HepG2 (cell line): ENCODE results near the gene AGXT. TPM values are rescaled to one million over a fixed set of nuclear protein-coding genes. Genes with fewer than 3 reads are reported as not detected.

ENCODE experiments used
- AGO1 ChIP-seq: fragments of 200-400 bp; formaldehyde crosslinking; IDR thresholded peaks from 2 replicates; pipeline ENCODE4 v1.6.1; 2017; ENCODE audit warnings: mild to moderate bottlenecking, low read depth, low read length, moderate library complexity; ENCODE audit not compliant: poor library complexity, severe bottlenecking
- EHMT2 ChIP-seq: fragments of 200-600 bp; sonication (generic); IDR thresholded peaks from 2 replicates; pipeline ENCODE4 v1.7.0; 2017; ENCODE audit warnings: antibody characterized with exemption, low read depth, low read length, borderline replicate concordance
- HNF4G ChIP-seq, 2 experiments: sonication (generic) in 1 of 2; formaldehyde crosslinking in 1 of 2; IDR thresholded peaks; 2 replicates each; pipeline versions ENCODE4 v1.4.0 to v1.6.1; 2011 to 2020; ENCODE audit warnings: borderline replicate concordance in 2 of 2, low read depth in 2 of 2, mild to moderate bottlenecking in 2 of 2, low read length in 1 of 2, missing genetic modification reagents in 1 of 2, moderate library complexity in 1 of 2
- MXD4 ChIP-seq: IDR thresholded peaks from 2 replicates; pipeline ENCODE4 v1.6.1; 2016; ENCODE audit warnings: mild to moderate bottlenecking, missing biosample characterization, missing genetic modification reagents
- RARG ChIP-seq: sonication (generic); formaldehyde crosslinking; IDR thresholded peaks from 2 replicates; pipeline ENCODE4 v1.4.0; 2020; ENCODE audit warnings: low read depth, mild to moderate bottlenecking, missing genetic modification reagents
- RBM22 ChIP-seq: fragments of 200-400 bp; formaldehyde crosslinking; optimal IDR thresholded peaks from 2 replicates; pipeline ENCODE3; 2017; ENCODE audit warnings: mild to moderate bottlenecking, low read length, moderate library complexity
- SP4 ChIP-seq: sonication (generic); formaldehyde crosslinking; IDR thresholded peaks from 2 replicates; pipeline ENCODE4 v1.8.1; 2023; ENCODE audit warnings: mild to moderate bottlenecking, missing genetic modification reagents
- U2AF1 ChIP-seq: fragments of 200-400 bp; formaldehyde crosslinking; optimal IDR thresholded peaks from 2 replicates; pipeline ENCODE3; 2017; ENCODE audit warnings: mild to moderate bottlenecking, low read depth, low read length
- ZNF329 ChIP-seq: sonication (generic); formaldehyde crosslinking; IDR thresholded peaks from 2 replicates; pipeline ENCODE4 v1.9.0; 2021; ENCODE audit warnings: low read depth, mild to moderate bottlenecking, missing genetic modification reagents
- ZNF382 ChIP-seq: sonication (generic); formaldehyde crosslinking; IDR thresholded peaks from 2 replicates; pipeline ENCODE4 v1.5.0; 2020; ENCODE audit warnings: missing genetic modification reagents, mild to moderate bottlenecking, borderline replicate concordance
- ZNF530 ChIP-seq: sonication (generic); formaldehyde crosslinking; IDR thresholded peaks from 2 replicates; pipeline ENCODE4 v1.5.0; 2020; ENCODE audit warnings: low read depth, mild to moderate bottlenecking, missing genetic modification reagents
- ZNF652 ChIP-seq: IDR thresholded peaks from 2 replicates; pipeline ENCODE4 v1.6.1; 2016; ENCODE audit warnings: low read depth, borderline replicate concordance
- ZSCAN20 ChIP-seq: sonication (generic); formaldehyde crosslinking; IDR thresholded peaks from 2 replicates; pipeline ENCODE4 v1.4.0; 2020; ENCODE audit warnings: missing genetic modification reagents, mild to moderate bottlenecking, borderline replicate concordance
- ZSCAN22 ChIP-seq: sonication (generic); formaldehyde crosslinking; IDR thresholded peaks from 2 replicates; pipeline ENCODE4 v1.4.0; 2020; ENCODE audit warnings: mild to moderate bottlenecking, missing genetic modification reagents
- polyA plus RNA-seq, 8 experiments: library from polyadenylated mRNA; depleted of rRNA in 3 of 8; stranded (reverse) in 7 of 8; unstranded in 1 of 8; fragments of >200 nt; fragmentation: Illumina TruSeq in 4 of 8; extraction: Trizol in 4 of 8; gene quantifications; 2 replicates each; pipeline versions ENCODE4 v1.2.1 to v1.2.3, GENCODE V29; 2011 to 2016; ENCODE audit warnings: low read depth in 4 of 8, missing spikeins in 1 of 8, mixed read lengths in 1 of 8; ENCODE audit not compliant: insufficient read depth in 1 of 8
- total RNA-seq, 5 experiments: library from RNA; depleted of rRNA; stranded (reverse); fragments of >200 nt; fragmentation: Illumina TruSeq; extraction: Trizol; gene quantifications; 2 replicates each; pipeline ENCODE4 v1.2.3, GENCODE V29; 2016; ENCODE audit warnings: low read depth in 1 of 5
- TF ChIP-seq, protein P1 (sequence below): sonication (generic); formaldehyde crosslinking; IDR thresholded peaks from 2 replicates; pipeline ENCODE4 v1.4.0; 2020; ENCODE audit warnings: missing genetic modification reagents
- TF ChIP-seq, protein P2 (sequence below): sonication (generic); formaldehyde crosslinking; IDR thresholded peaks from 2 replicates; pipeline ENCODE4 v1.4.0; 2020; ENCODE audit warnings: mild to moderate bottlenecking, missing genetic modification reagents
- TF ChIP-seq, protein P3 (sequence below): IDR thresholded peaks from 2 replicates; pipeline ENCODE4 v1.6.1; 2016; ENCODE audit warnings: missing compliant biosample characterization, missing genetic modification reagents, borderline replicate concordance
- TF ChIP-seq, protein P4 (sequence below): IDR thresholded peaks from 2 replicates; pipeline ENCODE4 v1.6.1; 2016; ENCODE audit warnings: missing compliant biosample characterization, missing genetic modification reagents, borderline replicate concordance
- TF ChIP-seq, protein P5 (sequence below): sonication (generic); formaldehyde crosslinking; IDR thresholded peaks from 2 replicates; pipeline ENCODE4 v1.4.0; 2020; ENCODE audit warnings: missing genetic modification reagents, borderline replicate concordance
- TF ChIP-seq, protein P6 (sequence below): sonication (generic); formaldehyde crosslinking; IDR thresholded peaks from 2 replicates; pipeline ENCODE4 v1.5.0; 2020; ENCODE audit warnings: missing genetic modification reagents, mild to moderate bottlenecking, borderline replicate concordance

Gene AGXT
- total and polyA plus RNA-seq, 2 of the 13 experiments (the other 11 are each of a cell fraction or from before 2014, with no cell fraction given), result 41.9 to 96.1 TPM

DNA sequence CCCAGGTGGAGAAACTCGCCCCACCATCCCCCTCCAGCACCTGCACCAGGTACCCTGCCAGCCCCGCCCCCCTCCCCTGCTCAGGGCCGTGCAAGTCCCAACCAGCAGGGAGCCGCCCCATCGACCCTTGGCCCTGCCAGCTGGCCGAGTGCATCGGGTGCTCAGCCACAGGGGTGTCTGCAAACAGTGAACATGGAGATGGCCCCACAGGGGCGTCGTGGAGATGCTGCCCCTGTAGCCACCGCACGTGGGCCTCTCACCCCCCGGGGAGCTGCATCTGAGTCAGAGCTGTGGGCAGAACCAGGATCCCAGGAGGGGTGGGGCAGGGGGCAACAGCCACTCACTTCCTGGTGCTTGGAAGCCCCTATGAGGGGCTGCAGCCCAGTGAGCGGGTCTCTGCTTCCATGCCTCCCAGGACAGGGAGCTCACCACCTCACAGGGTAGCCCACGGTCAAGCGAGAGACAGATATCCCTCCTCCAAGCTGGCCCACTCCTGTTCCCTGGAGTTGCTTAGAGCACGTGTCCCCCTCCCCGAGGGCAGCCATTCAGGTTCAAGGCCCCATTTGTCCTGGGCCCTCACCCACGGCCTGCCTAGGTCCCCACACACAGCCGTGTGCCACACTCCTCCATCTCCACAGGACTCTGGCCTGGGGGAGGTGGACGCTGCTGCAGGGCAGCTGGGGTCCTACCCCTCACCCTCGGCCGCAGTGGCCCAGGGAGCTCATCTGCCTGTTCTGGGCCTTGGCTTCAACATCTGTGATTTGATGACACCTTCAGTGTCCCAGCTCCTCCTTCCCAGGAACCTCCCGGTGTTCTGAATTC, 28.5 kb downstream of the AGXT start (continued):
- TF ChIP-seq MXD4 (CRISPR knock-in tag) (no peak), RBM22 (no peak), AGO1 (no peak), SP4 (peak; percentile 72; the same call in 1 of the 2 replicates), ZSCAN22 (CRISPR knock-in tag) (no peak), RARG (CRISPR knock-in tag) (no peak), ZSCAN20 (no peak), ZNF530 (no peak), U2AF1 (no peak), EHMT2 (no peak), ZNF382 (CRISPR knock-in tag) (no peak), ZNF329 (CRISPR knock-in tag) (no peak), HNF4G (IDR thresholded peaks at IDR 0.05; ENCODE audit: borderline replicate concordance, low read depth, low read length) (peak; percentile 89), HNF4G (CRISPR knock-in tag; IDR thresholded peaks at IDR 0.05; ENCODE audit: borderline replicate concordance, low read depth) (peak; percentile 78), ZNF652 (no peak)
- TF ChIP-seq, protein P1, sequence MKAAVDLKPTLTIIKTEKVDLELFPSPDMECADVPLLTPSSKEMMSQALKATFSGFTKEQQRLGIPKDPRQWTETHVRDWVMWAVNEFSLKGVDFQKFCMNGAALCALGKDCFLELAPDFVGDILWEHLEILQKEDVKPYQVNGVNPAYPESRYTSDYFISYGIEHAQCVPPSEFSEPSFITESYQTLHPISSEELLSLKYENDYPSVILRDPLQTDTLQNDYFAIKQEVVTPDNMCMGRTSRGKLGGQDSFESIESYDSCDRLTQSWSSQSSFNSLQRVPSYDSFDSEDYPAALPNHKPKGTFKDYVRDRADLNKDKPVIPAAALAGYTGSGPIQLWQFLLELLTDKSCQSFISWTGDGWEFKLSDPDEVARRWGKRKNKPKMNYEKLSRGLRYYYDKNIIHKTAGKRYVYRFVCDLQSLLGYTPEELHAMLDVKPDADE (CRISPR knock-in tag), result no peak
- TF ChIP-seq, protein P2, sequence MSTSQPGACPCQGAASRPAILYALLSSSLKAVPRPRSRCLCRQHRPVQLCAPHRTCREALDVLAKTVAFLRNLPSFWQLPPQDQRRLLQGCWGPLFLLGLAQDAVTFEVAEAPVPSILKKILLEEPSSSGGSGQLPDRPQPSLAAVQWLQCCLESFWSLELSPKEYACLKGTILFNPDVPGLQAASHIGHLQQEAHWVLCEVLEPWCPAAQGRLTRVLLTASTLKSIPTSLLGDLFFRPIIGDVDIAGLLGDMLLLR, result no peak; the same call in 1 of the 2 replicates
- TF ChIP-seq, protein P3, sequence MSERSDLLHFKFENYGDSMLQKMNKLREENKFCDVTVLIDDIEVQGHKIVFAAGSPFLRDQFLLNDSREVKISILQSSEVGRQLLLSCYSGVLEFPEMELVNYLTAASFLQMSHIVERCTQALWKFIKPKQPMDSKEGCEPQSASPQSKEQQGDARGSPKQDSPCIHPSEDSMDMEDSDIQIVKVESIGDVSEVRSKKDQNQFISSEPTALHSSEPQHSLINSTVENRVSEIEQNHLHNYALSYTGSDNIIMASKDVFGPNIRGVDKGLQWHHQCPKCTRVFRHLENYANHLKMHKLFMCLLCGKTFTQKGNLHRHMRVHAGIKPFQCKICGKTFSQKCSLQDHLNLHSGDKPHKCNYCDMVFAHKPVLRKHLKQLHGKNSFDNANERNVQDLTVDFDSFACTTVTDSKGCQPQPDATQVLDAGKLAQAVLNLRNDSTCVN (CRISPR knock-in tag), result no peak
- TF ChIP-seq, protein P4, sequence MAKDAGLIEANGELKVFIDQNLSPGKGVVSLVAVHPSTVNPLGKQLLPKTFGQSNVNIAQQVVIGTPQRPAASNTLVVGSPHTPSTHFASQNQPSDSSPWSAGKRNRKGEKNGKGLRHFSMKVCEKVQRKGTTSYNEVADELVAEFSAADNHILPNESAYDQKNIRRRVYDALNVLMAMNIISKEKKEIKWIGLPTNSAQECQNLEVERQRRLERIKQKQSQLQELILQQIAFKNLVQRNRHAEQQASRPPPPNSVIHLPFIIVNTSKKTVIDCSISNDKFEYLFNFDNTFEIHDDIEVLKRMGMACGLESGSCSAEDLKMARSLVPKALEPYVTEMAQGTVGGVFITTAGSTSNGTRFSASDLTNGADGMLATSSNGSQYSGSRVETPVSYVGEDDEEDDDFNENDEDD (CRISPR knock-in tag), result peak; percentile 60; the same call in 1 of the 2 replicates
- TF ChIP-seq, protein P5, sequence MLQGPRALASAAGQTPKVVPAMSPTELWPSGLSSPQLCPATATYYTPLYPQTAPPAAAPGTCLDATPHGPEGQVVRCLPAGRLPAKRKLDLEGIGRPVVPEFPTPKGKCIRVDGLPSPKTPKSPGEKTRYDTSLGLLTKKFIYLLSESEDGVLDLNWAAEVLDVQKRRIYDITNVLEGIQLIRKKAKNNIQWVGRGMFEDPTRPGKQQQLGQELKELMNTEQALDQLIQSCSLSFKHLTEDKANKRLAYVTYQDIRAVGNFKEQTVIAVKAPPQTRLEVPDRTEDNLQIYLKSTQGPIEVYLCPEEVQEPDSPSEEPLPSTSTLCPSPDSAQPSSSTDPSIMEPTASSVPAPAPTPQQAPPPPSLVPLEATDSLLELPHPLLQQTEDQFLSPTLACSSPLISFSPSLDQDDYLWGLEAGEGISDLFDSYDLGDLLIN (CRISPR knock-in tag), result no peak
- TF ChIP-seq, protein P6, sequence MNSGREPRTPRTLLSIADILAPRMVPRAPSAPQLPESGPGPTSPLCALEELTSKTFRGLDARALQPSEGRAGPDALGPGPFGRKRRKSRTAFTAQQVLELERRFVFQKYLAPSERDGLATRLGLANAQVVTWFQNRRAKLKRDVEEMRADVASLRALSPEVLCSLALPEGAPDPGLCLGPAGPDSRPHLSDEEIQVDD (CRISPR knock-in tag), result peak; percentile 71; the same call in 1 of the 2 replicates
